ENCODE measurements around the gene CD37.

The CD37 gene

GRCh38 chr19:49343123-49343522 is 7.9 kb downstream of the CD37 start:
- no peak for DNase-seq (ENCODE audit: low read depth)
- no peak overlapping the region for H3K4me3 ChIP-seq (ENCODE audit: low read depth, low read length)

GRCh38 chr19:49344505-49345423 is 9.6 kb downstream of the CD37 start:
- H3K4me3 ChIP-seq (ENCODE audit: low read depth, low read length), result no peak overlapping the region
- no peak for DNase-seq (ENCODE audit: low read depth)

GRCh38 chr19:49347191-49347590 is 12.0 kb downstream of the CD37 start:
- DNase-seq (ENCODE audit: low read depth), result no peak
- H3K4me3 ChIP-seq (ENCODE audit: low read depth, low read length), result no peak overlapping the region

GRCh38 chr19:49347835-49348234 is 12.6 kb downstream of the CD37 start:
- no peak for DNase-seq (ENCODE audit: low read depth)
- no peak overlapping the region for H3K4me3 ChIP-seq (ENCODE audit: low read depth, low read length)

- DNase-seq (ENCODE audit: low read depth), result no peak
- no peak overlapping the region for H3K4me3 ChIP-seq (ENCODE audit: low read depth, low read length)
These were observed 13.3 kb downstream of the CD37 start for GRCh38 chr19:49348305-49349189.

GRCh38 chr19:49349567-49349966 is 14.4 kb downstream of the CD37 start:
- H3K4me3 ChIP-seq (ENCODE audit: low read depth, low read length), result no peak overlapping the region
- no peak for DNase-seq (ENCODE audit: low read depth)

GRCh38 chr19:49355909-49356353 is 20.7 kb downstream of the CD37 start:
- no peak overlapping the region for H3K4me3 ChIP-seq (ENCODE audit: low read depth, low read length)
- no peak for DNase-seq (ENCODE audit: low read depth)

- no peak overlapping the region for H3K4me3 ChIP-seq (ENCODE audit: low read depth, low read length)
- DNase-seq (ENCODE audit: low read depth), result no peak
These were observed 21.2 kb downstream of the CD37 start for GRCh38 chr19:49356382-49356781.

- H3K4me3 ChIP-seq (ENCODE audit: low read depth, low read length), result no peak overlapping the region
- no peak for DNase-seq (ENCODE audit: low read depth)
These were observed 22.0 kb downstream of the CD37 start for GRCh38 chr19:49357186-49357585.

GRCh38 chr19:49359851-49360820 is 24.9 kb downstream of the CD37 start:
- no peak for DNase-seq (ENCODE audit: low read depth)
- H3K4me3 ChIP-seq (ENCODE audit: low read depth, low read length), result peak overlapping the region; percentile 92

GRCh38 chr19:49361438-49362047 is 26.3 kb downstream of the CD37 start:
- H3K4me3 ChIP-seq (ENCODE audit: low read depth, low read length), result peak overlapping the region; percentile 92
- DNase-seq (ENCODE audit: low read depth), result no peak

- peak within 1 kb of the TSS; percentile 92 for H3K4me3 ChIP-seq (ENCODE audit: low read depth, low read length)
- no peak for DNase-seq (ENCODE audit: low read depth)
These were observed 27.1 kb downstream of the CD37 start, which contains the start of gene TEAD2 for GRCh38 chr19:49362048-49362928. Gene TEAD2, minus strand, starts transcription at chr19:49362416. Its CDS starts 2,341 bp downstream, at chr19:49360075.

- H3K4me3 ChIP-seq (ENCODE audit: low read depth, low read length), result peak overlapping the region; percentile 92
- DNase-seq (ENCODE audit: low read depth), result no peak
These were observed 27.7 kb downstream of the CD37 start for GRCh38 chr19:49362929-49363267.

- DNase-seq (ENCODE audit: low read depth), result peak; percentile 94
- peak within 1 kb of the TSS; percentile 92 for H3K4me3 ChIP-seq (ENCODE audit: low read depth, low read length)
These were observed 28.3 kb downstream of the CD37 start, which contains the start of gene DKKL1 for GRCh38 chr19:49363268-49364082. Gene DKKL1, plus strand, starts transcription at chr19:49363877. Its CDS starts 122 bp downstream, at chr19:49363999.

GRCh38 chr19:49364083-49364737 is 29.0 kb downstream of the CD37 start:
- H3K4me3 ChIP-seq (ENCODE audit: low read depth, low read length), result peak overlapping the region; percentile 33
- DNase-seq (ENCODE audit: low read depth), result no peak

GRCh38 chr19:49366110-49366509 is 30.9 kb downstream of the CD37 start:
- no peak for DNase-seq (ENCODE audit: low read depth)
- no peak overlapping the region for H3K4me3 ChIP-seq (ENCODE audit: low read depth, low read length)

All from skeletal muscle cell (primary cell).